ENCODE measurements around the gene CLDN34.

Gene CLDN34

DNA sequence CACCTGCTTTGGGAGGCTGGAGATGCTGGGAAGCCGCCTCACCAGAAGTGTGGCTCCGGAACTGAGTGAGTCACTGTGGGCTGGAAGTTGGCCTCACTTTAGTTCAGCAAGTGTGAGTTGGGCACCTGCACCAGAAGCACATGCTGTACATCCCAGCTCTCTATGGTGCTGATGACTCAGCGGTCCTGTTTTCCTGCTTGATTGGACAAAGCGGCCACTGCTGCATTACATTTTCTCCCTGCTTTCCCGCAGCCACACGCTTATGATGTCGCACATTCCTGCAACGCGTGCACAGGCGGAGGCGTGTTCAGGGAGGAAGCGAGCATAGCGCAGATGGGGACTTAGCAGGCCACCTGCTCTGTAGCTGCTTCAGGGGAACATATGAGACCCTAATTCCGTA is 26.7 kb upstream of the CLDN34 start:
- no peak for TF ChIP-seq ZC3H10 (CRISPR knock-in tag; IDR thresholded peaks at IDR 0.05)
- TF ChIP-seq ZFP3 (CRISPR knock-in tag; IDR thresholded peaks at IDR 0.05): no peak
- no peak for TF ChIP-seq TCF4 (CRISPR knock-in tag; IDR thresholded peaks at IDR 0.05; ENCODE audit: borderline replicate concordance)
- TF ChIP-seq ZFP30 (CRISPR knock-in tag; IDR thresholded peaks at IDR 0.05): no peak
- no peak for TF ChIP-seq PPARA (CRISPR knock-in tag; IDR thresholded peaks at IDR 0.05; ENCODE audit: borderline replicate concordance)
- no peak for ATAC-seq

DNA sequence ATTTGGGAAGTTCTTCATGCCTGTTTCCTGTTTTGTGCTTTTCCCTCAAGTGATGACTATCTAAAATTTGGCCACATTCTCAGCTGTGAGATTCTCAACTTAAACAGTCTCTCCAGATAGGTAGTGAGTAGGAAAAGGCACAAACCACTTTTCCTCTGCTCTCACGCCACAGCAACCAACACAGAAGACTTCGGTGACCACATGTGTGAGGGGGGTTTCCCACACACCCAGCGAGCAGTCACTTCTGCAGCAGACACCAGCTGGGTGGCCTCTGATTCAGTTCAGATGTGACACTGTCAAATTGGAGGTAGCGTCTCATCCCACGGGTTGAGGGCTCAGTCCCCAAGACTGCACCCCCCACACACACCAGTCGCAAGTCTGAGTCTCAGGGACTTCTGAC is 25.1 kb upstream of the CLDN34 start:
- TF ChIP-seq BACH2 (CRISPR knock-in tag; IDR thresholded peaks at IDR 0.05; ENCODE audit: borderline replicate concordance) (no peak), ZNF8 (CRISPR knock-in tag; IDR thresholded peaks at IDR 0.05) (no peak)
- no peak for ATAC-seq

DNA sequence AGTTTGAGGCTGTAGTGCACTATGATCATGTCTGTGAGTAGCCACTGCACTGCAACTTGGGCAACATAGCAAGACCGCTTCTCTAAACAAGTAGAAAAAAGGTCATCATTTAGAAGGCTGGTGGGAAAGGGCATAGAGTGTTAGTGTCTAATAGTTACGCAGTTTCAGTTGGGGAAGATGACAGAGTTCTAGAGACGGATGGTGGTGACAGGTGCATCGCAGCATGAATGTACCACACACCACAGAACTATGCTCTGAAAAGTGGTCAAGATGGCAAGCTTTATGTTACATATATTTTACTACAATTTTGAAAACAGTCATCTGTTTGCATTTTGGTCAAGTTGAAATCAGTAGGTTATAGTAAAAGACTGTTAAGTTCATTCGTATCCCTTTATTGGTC is 23.7 kb upstream of the CLDN34 start:
- no peak for ATAC-seq
- TF ChIP-seq CSDC2 (CRISPR knock-in tag; IDR thresholded peaks at IDR 0.05) (no peak), ZNF8 (CRISPR knock-in tag; IDR thresholded peaks at IDR 0.05) (no peak)
- TF ChIP-seq, protein P1, sequence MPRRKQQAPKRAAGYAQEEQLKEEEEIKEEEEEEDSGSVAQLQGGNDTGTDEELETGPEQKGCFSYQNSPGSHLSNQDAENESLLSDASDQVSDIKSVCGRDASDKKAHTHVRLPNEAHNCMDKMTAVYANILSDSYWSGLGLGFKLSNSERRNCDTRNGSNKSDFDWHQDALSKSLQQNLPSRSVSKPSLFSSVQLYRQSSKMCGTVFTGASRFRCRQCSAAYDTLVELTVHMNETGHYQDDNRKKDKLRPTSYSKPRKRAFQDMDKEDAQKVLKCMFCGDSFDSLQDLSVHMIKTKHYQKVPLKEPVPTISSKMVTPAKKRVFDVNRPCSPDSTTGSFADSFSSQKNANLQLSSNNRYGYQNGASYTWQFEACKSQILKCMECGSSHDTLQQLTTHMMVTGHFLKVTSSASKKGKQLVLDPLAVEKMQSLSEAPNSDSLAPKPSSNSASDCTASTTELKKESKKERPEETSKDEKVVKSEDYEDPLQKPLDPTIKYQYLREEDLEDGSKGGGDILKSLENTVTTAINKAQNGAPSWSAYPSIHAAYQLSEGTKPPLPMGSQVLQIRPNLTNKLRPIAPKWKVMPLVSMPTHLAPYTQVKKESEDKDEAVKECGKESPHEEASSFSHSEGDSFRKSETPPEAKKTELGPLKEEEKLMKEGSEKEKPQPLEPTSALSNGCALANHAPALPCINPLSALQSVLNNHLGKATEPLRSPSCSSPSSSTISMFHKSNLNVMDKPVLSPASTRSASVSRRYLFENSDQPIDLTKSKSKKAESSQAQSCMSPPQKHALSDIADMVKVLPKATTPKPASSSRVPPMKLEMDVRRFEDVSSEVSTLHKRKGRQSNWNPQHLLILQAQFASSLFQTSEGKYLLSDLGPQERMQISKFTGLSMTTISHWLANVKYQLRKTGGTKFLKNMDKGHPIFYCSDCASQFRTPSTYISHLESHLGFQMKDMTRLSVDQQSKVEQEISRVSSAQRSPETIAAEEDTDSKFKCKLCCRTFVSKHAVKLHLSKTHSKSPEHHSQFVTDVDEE (CRISPR knock-in tag; IDR thresholded peaks at IDR 0.05): no peak
- TF ChIP-seq, protein P2, sequence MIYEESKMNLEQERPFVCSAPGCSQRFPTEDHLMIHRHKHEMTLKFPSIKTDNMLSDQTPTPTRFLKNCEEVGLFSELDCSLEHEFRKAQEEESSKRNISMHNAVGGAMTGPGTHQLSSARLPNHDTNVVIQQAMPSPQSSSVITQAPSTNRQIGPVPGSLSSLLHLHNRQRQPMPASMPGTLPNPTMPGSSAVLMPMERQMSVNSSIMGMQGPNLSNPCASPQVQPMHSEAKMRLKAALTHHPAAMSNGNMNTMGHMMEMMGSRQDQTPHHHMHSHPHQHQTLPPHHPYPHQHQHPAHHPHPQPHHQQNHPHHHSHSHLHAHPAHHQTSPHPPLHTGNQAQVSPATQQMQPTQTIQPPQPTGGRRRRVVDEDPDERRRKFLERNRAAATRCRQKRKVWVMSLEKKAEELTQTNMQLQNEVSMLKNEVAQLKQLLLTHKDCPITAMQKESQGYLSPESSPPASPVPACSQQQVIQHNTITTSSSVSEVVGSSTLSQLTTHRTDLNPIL (CRISPR knock-in tag; IDR thresholded peaks at IDR 0.05; ENCODE audit: low read depth): no peak

DNA sequence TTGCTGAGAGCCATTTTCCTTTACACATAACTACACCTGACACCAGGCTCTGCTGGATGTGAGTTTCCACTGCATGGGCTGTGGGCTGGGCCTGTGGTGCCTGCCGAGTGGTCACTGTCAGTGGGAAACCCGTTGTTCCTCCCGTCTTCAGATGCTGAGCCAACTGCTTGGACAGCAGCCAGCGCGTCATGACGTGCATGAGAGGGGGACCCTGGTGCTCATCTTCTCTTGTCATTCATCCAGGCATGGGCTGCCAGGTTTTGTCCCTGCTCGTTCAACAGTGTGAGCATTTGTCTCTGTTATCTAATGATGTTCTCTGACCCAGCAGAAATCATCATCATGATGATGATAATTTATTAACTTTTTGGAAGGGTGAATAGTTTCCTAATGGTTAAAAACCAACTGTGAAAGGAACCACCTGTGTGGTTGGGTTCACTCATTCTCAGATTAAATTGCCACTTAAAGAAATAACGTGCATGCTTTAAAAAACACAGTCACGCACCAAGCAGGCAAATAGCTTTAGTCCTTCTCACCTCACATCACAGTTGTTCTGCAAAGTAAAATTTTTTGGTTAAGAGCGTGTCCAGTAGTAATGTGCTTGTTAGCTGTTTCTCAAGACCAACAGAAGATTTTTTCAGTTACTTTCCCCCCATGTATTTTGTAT is 19.9 kb upstream of the CLDN34 start:
- no peak for ATAC-seq
- TF ChIP-seq GLIS3 (CRISPR knock-in tag; IDR thresholded peaks at IDR 0.05): no peak
- no peak for TF ChIP-seq OSR1 (CRISPR knock-in tag; IDR thresholded peaks at IDR 0.05)
- no peak for TF ChIP-seq CSDC2 (CRISPR knock-in tag; IDR thresholded peaks at IDR 0.05)
- no peak for TF ChIP-seq ARNTL (CRISPR knock-in tag; IDR thresholded peaks at IDR 0.05; ENCODE audit: borderline replicate concordance, low read depth)
- TF ChIP-seq ZFP30 (CRISPR knock-in tag; IDR thresholded peaks at IDR 0.05): no peak
- no peak for TF ChIP-seq SNAI2 (CRISPR knock-in tag; IDR thresholded peaks at IDR 0.05)
- TF ChIP-seq BACH2 (CRISPR knock-in tag; IDR thresholded peaks at IDR 0.05; ENCODE audit: borderline replicate concordance): no peak
- TF ChIP-seq TOX (CRISPR knock-in tag; IDR thresholded peaks at IDR 0.05; ENCODE audit: borderline replicate concordance): no peak
- TF ChIP-seq ZNF70 (CRISPR knock-in tag; IDR thresholded peaks at IDR 0.05): no peak
- TF ChIP-seq ISL1 (CRISPR knock-in tag; IDR thresholded peaks at IDR 0.05): no peak
- no peak for TF ChIP-seq ZFP3 (CRISPR knock-in tag; IDR thresholded peaks at IDR 0.05)
- TF ChIP-seq ESRRG (CRISPR knock-in tag; IDR thresholded peaks at IDR 0.05): no peak
- TF ChIP-seq, protein P2 (CRISPR knock-in tag; IDR thresholded peaks at IDR 0.05; ENCODE audit: low read depth): no peak
- TF ChIP-seq ZNF565 (CRISPR knock-in tag; conservative IDR thresholded peaks at IDR 0.05; ENCODE audit: low read depth): no peak
- TF ChIP-seq ZNF8 (CRISPR knock-in tag; IDR thresholded peaks at IDR 0.05): no peak
- TF ChIP-seq ZC3H10 (CRISPR knock-in tag; IDR thresholded peaks at IDR 0.05): no peak
- no peak for TF ChIP-seq TCF4 (CRISPR knock-in tag; IDR thresholded peaks at IDR 0.05; ENCODE audit: borderline replicate concordance)
- TF ChIP-seq, protein P3, sequence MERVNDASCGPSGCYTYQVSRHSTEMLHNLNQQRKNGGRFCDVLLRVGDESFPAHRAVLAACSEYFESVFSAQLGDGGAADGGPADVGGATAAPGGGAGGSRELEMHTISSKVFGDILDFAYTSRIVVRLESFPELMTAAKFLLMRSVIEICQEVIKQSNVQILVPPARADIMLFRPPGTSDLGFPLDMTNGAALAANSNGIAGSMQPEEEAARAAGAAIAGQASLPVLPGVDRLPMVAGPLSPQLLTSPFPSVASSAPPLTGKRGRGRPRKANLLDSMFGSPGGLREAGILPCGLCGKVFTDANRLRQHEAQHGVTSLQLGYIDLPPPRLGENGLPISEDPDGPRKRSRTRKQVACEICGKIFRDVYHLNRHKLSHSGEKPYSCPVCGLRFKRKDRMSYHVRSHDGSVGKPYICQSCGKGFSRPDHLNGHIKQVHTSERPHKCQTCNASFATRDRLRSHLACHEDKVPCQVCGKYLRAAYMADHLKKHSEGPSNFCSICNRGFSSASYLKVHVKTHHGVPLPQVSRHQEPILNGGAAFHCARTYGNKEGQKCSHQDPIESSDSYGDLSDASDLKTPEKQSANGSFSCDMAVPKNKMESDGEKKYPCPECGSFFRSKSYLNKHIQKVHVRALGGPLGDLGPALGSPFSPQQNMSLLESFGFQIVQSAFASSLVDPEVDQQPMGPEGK (CRISPR knock-in tag; IDR thresholded peaks at IDR 0.05; ENCODE audit: borderline replicate concordance): no peak

All from SK-N-SH treated with all-trans-retinoic acid at 6 μM for 48 hours (cell line).